H9 (cell line): ENCODE results near the gene TTC13. TPM values are rescaled to one million over a fixed set of nuclear protein-coding genes. Genes with fewer than 3 reads are reported as not detected.

Source experiments
- DNase-seq: peaks from one replicate; pipeline ENCODE4 v3.0.0-alpha.2; 2017
- H2AFZ ChIP-seq: one replicate; pipeline ENCODE4 v1.6.1; 2013; ENCODE audit warnings: mild to moderate bottlenecking, low read length, control low read depth, moderate library complexity
- H2AK5ac ChIP-seq: 2 replicates; pipeline ENCODE4 v1.6.1; 2013; ENCODE audit warnings: low read length, control low read depth, mixed read lengths; ENCODE audit not compliant: insufficient read length
- H2BK120ac ChIP-seq: one replicate; pipeline ENCODE4 v1.6.1; 2013; ENCODE audit warnings: low read depth, mild to moderate bottlenecking, low read length, control low read depth, inconsistent platforms; ENCODE audit not compliant: poor library complexity, severe bottlenecking
- H2BK12ac ChIP-seq: 2 replicates; pipeline ENCODE4 v1.6.1; 2013; ENCODE audit warnings: low read length, control low read depth, mixed read lengths, low read depth; ENCODE audit not compliant: insufficient read length
- H2BK15ac ChIP-seq: 2 replicates; pipeline ENCODE4 v1.6.1; 2013; ENCODE audit warnings: low read depth, low read length, control low read depth
- H2BK20ac ChIP-seq: one replicate; pipeline ENCODE4 v1.6.1; 2013; ENCODE audit warnings: low read depth, mild to moderate bottlenecking, low read length, control low read depth, inconsistent platforms; ENCODE audit not compliant: poor library complexity, severe bottlenecking
- H2BK5ac ChIP-seq: 2 replicates; pipeline ENCODE4 v1.6.1; 2013; ENCODE audit warnings: low read length, control low read depth, mixed read lengths; ENCODE audit not compliant: insufficient read length
- H3K14ac ChIP-seq: 2 replicates; pipeline ENCODE4 v1.6.1; 2013; ENCODE audit warnings: low read length, control low read depth; ENCODE audit not compliant: insufficient read depth
- H3K18ac ChIP-seq: 2 replicates; pipeline ENCODE4 v1.6.1; 2013; ENCODE audit warnings: low read depth, mild to moderate bottlenecking, mixed read lengths, low read length, control low read depth; ENCODE audit not compliant: insufficient read length
- H3K23ac ChIP-seq: 2 replicates; pipeline ENCODE4 v1.6.1; 2013; ENCODE audit warnings: low read length, control low read depth, mixed read lengths, low read depth; ENCODE audit not compliant: insufficient read length
- H3K23me2 ChIP-seq: 2 replicates; pipeline ENCODE4 v1.6.1; 2013; ENCODE audit warnings: low read depth, mild to moderate bottlenecking, mixed read lengths, low read length, control low read depth; ENCODE audit not compliant: insufficient read length, poor library complexity, severe bottlenecking
- H3K27ac ChIP-seq: 2 replicates; pipeline ENCODE4 v1.5.1; 2013; ENCODE audit warnings: low read length, control low read depth, mixed read lengths, low read depth; ENCODE audit not compliant: insufficient read length
- H3K27me3 ChIP-seq: 2 replicates; pipeline ENCODE4 v1.6.1; 2013; ENCODE audit warnings: low read length, control low read depth, inconsistent platforms; ENCODE audit not compliant: insufficient read depth
- H3K4ac ChIP-seq: 2 replicates; pipeline ENCODE4 v1.6.1; 2013; ENCODE audit warnings: low read depth, mild to moderate bottlenecking, control low read depth, inconsistent platforms, low read length, moderate library complexity
- H3K4me1 ChIP-seq: 2 replicates; pipeline ENCODE4 v1.6.1; 2013; ENCODE audit warnings: low read length, control low read depth, inconsistent platforms; ENCODE audit not compliant: insufficient read depth
- H3K4me2 ChIP-seq: 2 replicates; pipeline ENCODE4 v1.6.1; 2013; ENCODE audit warnings: low read length, control low read depth, mixed read lengths; ENCODE audit not compliant: insufficient read length, insufficient read depth
- H3K56ac ChIP-seq: 2 replicates; pipeline ENCODE4 v1.6.1; 2013; ENCODE audit warnings: low read depth, mild to moderate bottlenecking, mixed read lengths, low read length, control low read depth; ENCODE audit not compliant: insufficient read length
- H3K79me1 ChIP-seq: 2 replicates; pipeline ENCODE4 v1.6.1; 2013; ENCODE audit warnings: low read depth, mild to moderate bottlenecking, moderate library complexity, low read length, control low read depth, inconsistent platforms; ENCODE audit not compliant: insufficient read depth, poor library complexity, severe bottlenecking
- H3K79me2 ChIP-seq: 2 replicates; pipeline ENCODE4 v1.6.1; 2013; ENCODE audit warnings: low read length, control low read depth, inconsistent platforms; ENCODE audit not compliant: insufficient read depth
- H3K9ac ChIP-seq: 2 replicates; pipeline ENCODE4 v1.6.1; 2013; ENCODE audit warnings: low read length, control low read depth, mixed read lengths; ENCODE audit not compliant: insufficient read length; ENCODE audit errors: extremely low read depth
- H3K9me3 ChIP-seq: one replicate; pipeline ENCODE4 v1.6.1; 2013; ENCODE audit warnings: low read depth, low read length, inconsistent platforms; ENCODE audit not compliant: control insufficient read depth
- H3T11ph ChIP-seq: one replicate; pipeline ENCODE4 v1.6.1; 2013; ENCODE audit warnings: mild to moderate bottlenecking, low read length, control low read depth, inconsistent platforms
- H4K20me1 ChIP-seq: one replicate; pipeline ENCODE4 v1.6.1; 2013; ENCODE audit not compliant: control insufficient read depth, insufficient read length, insufficient read depth
- H4K5ac ChIP-seq: 2 replicates; pipeline ENCODE4 v1.6.1; 2013; ENCODE audit warnings: low read depth, mild to moderate bottlenecking, mixed read lengths, low read length, control low read depth; ENCODE audit not compliant: insufficient read length
- H4K8ac ChIP-seq: replicated peaks from 2 replicates; pipeline ENCODE4 v1.6.1; 2013; ENCODE audit warnings: low read length, control low read depth, mixed read lengths, low read depth; ENCODE audit not compliant: insufficient read length
- H4K91ac ChIP-seq: 2 replicates; pipeline ENCODE4 v1.6.1; 2013; ENCODE audit warnings: low read depth, mild to moderate bottlenecking, moderate library complexity, mixed read lengths, low read length, control low read depth; ENCODE audit not compliant: insufficient read length
- H3K27ac Mint-ChIP-seq, 3 experiments: 2 replicates in 2 of 3; 3 replicates in 1 of 3; pipeline ENCODE4 v1.8.0; 2020 to 2021; ENCODE audit warnings: mixed read lengths in 3 of 3, mild to moderate bottlenecking in 1 of 3, moderate library complexity in 1 of 3
- H3K27me3 Mint-ChIP-seq: 2 replicates; pipeline ENCODE4 v1.8.0; 2021; ENCODE audit warnings: low read depth, mild to moderate bottlenecking, moderate library complexity, mixed read lengths
- H3K36me3 Mint-ChIP-seq, 3 experiments: 2 replicates in 2 of 3; 3 replicates in 1 of 3; pipeline ENCODE4 v1.8.0; 2020 to 2021; ENCODE audit warnings: low read depth in 3 of 3, mixed read lengths in 3 of 3; ENCODE audit not compliant: insufficient read depth in 1 of 3
- H3K4me1 Mint-ChIP-seq, 2 experiments: 2 replicates each; pipeline ENCODE4 v1.8.0; 2020; ENCODE audit warnings: mixed read lengths in 2 of 2
- H3K4me3 Mint-ChIP-seq, 2 experiments: 2 replicates in 1 of 2; 3 replicates in 1 of 2; pipeline ENCODE4 v1.8.0; 2020 to 2021; ENCODE audit warnings: mild to moderate bottlenecking in 2 of 2, mixed read lengths in 2 of 2, moderate library complexity in 1 of 2
- H3K9me3 Mint-ChIP-seq, 2 experiments: 2 replicates in 1 of 2; 3 replicates in 1 of 2; pipeline ENCODE4 v1.8.0; 2020; ENCODE audit warnings: mild to moderate bottlenecking in 2 of 2, mixed read lengths in 2 of 2, moderate library complexity in 1 of 2
- WGBS: extraction: QIAGEN DNeasy Blood & Tissue Kit; methylation state at CpG from one replicate; pipeline ENCODE4 v1.1.7; 2013; ENCODE audit warnings: missing lambda C conversion rate, low lambda C conversion rate, mixed read lengths; ENCODE audit not compliant: insufficient read length; ENCODE audit errors: extremely low coverage; 5-methylcytosine and 5-hydroxymethylcytosine counted together
- total RNA-seq: library from RNA; stranded (reverse); gene quantifications from 2 replicates; pipeline ENCODE4 v1.2.1, GENCODE V29; 2021
- TF ChIP-seq, protein P1 (sequence below): fragments of 200-600 bp; sonication (generic); conservative IDR thresholded peaks from 3 replicates; pipeline ENCODE4 v1.8.0; 2021; ENCODE audit warnings: antibody characterized with exemption, mild to moderate bottlenecking

TTC13 gene
- total RNA-seq, 1 experiment from 2014 or later = 7.6 TPM

DNA sequence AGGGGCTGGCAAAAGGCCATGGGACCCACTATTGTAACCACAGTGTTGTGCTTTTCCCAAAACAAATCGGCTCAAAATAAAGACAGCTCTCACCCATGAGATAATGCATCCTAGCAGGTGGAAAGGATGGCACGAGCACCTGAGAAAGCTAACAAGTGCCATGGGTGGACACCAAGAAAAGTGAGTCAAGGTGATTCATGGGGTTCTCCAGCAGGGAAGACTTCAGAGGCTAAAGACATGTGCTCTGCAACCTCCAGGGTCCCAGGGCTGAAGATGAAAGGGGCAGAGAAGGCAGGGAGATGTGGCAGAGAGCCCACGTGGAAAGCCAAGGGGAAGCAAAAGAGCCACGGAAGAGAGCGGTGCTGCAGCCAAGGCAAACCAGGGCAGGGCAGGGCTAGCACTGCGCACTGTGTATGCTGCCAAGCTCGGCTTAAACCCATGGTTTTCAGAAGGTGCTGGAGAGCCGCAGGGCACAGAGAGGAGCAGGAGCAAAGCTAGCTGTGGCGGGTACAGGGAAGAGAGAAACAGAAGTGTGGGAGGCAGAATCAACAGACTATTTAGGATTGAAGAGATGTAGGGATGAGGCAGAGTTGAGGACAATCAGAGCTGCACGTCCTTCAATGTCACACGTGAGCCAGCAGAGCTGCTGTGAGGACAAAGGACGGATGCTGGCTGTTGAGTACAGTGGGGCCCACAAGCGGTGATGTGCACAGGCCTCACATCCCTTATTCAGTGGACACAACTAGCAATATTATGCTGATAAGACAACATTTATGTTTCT, 68.5 kb downstream of the TTC13 start:
- Histone ChIP-seq H3T11ph (no peak overlapping the region), H2BK5ac (no peak overlapping the region), H3K79me1 (no peaks in the 10 kb centered on the region), H3K56ac (no peak overlapping the region), H2BK15ac (no peak overlapping the region), H3K9ac (no peak overlapping the region), H2AK5ac (no peak overlapping the region), H4K91ac (no peak overlapping the region), H3K79me2 (no peaks in the 10 kb centered on the region), H3K4me2 (no peak overlapping the region), H3K23me2 (no peaks in the 10 kb centered on the region), H2BK20ac (no peak overlapping the region), H3K27me3 (no peaks in the 10 kb centered on the region), H4K8ac (no peak overlapping the region), H3K27ac (no peak overlapping the region), H3K4me1 (no peaks in the 10 kb centered on the region), H3K18ac (no peak overlapping the region), H3K14ac (no peak overlapping the region), H4K20me1 (no peaks in the 10 kb centered on the region), H3K4ac (no peak overlapping the region), H2BK120ac (no peak overlapping the region), H4K5ac (no peak overlapping the region), H2BK12ac (no peak overlapping the region), H3K9me3 (no peaks in the 10 kb centered on the region), H2AFZ (no peak overlapping the region), H3K23ac (no peak overlapping the region)
- Mint-ChIP-seq H3K4me1 (no peaks in the 10 kb centered on the region), H3K36me3 (peaks cover 0 to 2% (median 0%) of the 10 kb centered on the region in 3 experiments; a peak in 2 of 7 replicates), H3K4me3 (no peak overlapping the region), H3K9me3 (no peaks in the 10 kb centered on the region), H3K27me3 (peaks cover 2% of the 10 kb centered on the region; the same call in 1 of the 2 replicates), H3K27ac (peak overlapping the region in 1 of 3 experiments; percentile 20; a peak in 1 of 7 replicates)
- no peak for DNase-seq
- TF ChIP-seq, protein P1, sequence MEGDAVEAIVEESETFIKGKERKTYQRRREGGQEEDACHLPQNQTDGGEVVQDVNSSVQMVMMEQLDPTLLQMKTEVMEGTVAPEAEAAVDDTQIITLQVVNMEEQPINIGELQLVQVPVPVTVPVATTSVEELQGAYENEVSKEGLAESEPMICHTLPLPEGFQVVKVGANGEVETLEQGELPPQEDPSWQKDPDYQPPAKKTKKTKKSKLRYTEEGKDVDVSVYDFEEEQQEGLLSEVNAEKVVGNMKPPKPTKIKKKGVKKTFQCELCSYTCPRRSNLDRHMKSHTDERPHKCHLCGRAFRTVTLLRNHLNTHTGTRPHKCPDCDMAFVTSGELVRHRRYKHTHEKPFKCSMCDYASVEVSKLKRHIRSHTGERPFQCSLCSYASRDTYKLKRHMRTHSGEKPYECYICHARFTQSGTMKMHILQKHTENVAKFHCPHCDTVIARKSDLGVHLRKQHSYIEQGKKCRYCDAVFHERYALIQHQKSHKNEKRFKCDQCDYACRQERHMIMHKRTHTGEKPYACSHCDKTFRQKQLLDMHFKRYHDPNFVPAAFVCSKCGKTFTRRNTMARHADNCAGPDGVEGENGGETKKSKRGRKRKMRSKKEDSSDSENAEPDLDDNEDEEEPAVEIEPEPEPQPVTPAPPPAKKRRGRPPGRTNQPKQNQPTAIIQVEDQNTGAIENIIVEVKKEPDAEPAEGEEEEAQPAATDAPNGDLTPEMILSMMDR = no peak
- no CpG with 5 or more reads among the region's 13 CpGs for WGBS
